GM21526 (cell line): ENCODE measurements around the gene ATP8A2.
"Not testable (repeated sequence)": the region's sequence is repeated elsewhere in the genome, so short reads cannot be mapped to it uniquely, and the experiment has no call there.

Source experiments
- ATAC-seq: cut with Tn5 transposase; IDR thresholded peaks from one replicate; pipeline ENCODE4 v1.9.1; 2021; ENCODE audit warnings: moderate library complexity; ENCODE audit not compliant: unreplicated experiment, low FRiP score

Gene ATP8A2

GRCh38 chr13:25371875-25372283 lies at the start of gene ATP8A2:
Gene ATP8A2 (plus strand): TSS chr13:25371974. CDS start chr13:25372213, 239 bp downstream.
- no peak for ATAC-seq

GRCh38 chr13:25324100-25324499 lies 47.7 kb upstream of the ATP8A2 start:
- no peak for ATAC-seq

DNA sequence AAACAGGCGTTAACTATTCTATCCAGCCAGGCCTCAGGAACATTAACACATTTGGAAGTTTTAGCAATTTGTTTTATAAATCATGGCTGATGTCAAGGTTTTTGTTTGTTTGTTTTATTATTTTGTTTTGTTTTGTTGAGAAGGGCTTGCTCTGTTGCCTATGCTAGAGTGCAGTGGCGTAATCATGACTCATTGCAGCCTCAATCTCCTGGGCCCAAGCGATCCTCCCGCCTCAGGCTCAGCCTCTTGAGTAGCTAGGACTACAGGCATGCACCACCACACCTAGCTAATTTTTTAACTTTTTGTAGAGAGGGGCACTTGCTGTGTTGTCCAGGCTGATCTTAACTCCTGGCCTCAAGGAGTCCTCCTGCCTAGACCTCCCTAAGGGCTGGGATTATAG lies 42.1 kb upstream of the ATP8A2 start:
- no peak for ATAC-seq

DNA sequence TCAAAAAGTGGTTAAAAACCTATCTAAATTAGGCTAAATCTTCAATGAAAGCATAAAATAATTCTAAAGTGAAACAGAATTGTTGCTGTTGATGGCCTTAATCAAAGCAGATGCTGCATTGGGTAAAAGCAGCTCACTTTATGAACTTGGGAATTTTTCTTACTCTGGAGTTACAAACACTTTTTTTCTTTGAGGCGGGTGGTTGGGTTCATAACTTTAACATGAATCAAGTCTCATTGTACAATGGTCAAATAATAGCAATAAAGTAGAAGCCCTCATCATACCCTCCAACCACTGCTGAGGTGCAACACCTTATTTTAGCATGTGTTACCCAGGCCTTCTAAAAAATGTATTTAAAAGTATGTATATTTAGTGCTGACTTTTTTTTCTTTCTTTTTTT lies 41.2 kb upstream of the ATP8A2 start:
- ATAC-seq: no peak

DNA sequence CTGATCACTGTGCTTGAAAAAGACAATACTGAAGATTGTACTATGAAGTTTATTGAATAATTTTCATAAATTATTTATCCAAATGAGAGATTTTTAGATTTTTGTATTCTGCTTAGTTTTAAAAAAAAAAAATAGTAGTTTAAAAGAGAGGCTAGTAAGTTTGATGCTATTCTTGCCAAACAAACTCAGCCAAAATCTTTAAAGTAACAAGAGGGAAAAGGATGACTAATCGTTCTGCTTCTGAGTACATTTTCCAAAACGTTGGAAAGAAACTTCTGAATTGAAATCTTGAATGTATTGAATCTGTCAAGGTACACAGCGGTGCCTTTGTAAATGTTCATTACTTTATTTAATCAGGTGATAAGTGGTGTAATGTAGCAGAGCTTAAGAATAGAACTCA lies 35.9 kb upstream of the ATP8A2 start:
- ATAC-seq: no peak

DNA sequence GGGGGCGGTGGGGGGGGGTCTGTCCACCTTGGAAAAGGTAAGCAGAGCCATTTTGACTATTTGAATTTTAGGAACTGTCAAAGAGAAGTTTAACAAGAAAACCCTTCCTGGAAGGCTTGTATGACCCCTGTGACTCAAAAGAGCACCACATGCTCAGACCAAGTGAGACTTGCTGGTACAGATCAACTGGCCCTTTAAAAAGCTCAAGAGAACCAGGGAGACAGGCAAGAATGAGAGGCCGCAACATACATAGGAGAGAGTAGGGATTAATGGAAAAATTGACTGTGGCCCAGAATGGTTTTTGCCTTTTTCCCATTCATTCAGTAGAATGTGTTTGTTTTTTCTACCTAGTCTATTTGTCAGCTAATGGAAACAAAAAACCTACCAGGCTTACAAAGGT lies 26.2 kb upstream of the ATP8A2 start:
- ATAC-seq: no peak

DNA sequence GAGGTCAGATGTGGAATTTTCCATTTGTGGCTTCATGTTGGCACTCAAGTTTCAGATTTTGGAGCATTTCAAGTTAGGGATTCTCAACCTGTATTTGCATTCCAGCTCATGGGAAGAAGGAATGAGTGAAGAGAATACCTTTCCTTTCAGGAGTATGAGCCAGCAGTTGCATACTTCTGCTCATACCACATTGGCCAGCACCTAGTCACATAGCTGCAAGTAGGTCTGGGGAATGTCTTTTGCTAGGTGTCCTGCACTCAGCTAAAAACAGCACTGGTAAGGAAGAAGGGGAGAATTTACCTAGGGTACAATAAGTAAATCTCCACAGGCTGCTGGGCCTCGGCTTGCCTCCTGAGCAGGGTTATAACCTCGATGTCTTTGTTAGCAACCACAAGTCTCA lies 24.6 kb upstream of the ATP8A2 start:
- ATAC-seq: no peak

- ATAC-seq: no peak
Observed at GRCh38 chr13:25351404-25351803, 20.4 kb upstream of the ATP8A2 start.

GRCh38 chr13:25352230-25352629 lies 19.5 kb upstream of the ATP8A2 start:
- ATAC-seq: no peak

- ATAC-seq: no peak
Observed at GRCh38 chr13:25352806-25353205, 19.0 kb upstream of the ATP8A2 start.

- ATAC-seq: no peak
Observed at GRCh38 chr13:25353344-25353743, 18.4 kb upstream of the ATP8A2 start.

- ATAC-seq: no peak
Observed at GRCh38 chr13:25354377-25354776, 17.4 kb upstream of the ATP8A2 start.

DNA sequence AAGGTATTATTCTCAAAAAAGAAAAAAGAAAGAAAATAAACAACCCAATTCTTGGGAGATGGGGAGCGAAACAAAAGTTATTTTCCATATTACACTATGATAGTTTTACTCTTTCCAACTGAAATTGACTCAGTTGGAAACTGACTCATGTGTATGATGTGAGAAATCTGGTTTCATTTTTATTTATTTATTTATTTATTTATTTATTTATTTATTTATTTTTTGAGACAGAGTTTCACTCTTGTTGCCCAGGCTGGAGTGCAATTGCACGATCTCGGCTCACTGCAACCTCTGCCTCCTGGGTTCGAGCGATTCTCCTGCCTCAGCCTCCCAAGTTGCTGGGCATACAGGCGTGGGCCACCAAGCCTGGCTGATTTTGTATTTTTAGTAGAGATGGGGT lies 11.3 kb upstream of the ATP8A2 start:
- not testable (repeated sequence) for ATAC-seq

DNA sequence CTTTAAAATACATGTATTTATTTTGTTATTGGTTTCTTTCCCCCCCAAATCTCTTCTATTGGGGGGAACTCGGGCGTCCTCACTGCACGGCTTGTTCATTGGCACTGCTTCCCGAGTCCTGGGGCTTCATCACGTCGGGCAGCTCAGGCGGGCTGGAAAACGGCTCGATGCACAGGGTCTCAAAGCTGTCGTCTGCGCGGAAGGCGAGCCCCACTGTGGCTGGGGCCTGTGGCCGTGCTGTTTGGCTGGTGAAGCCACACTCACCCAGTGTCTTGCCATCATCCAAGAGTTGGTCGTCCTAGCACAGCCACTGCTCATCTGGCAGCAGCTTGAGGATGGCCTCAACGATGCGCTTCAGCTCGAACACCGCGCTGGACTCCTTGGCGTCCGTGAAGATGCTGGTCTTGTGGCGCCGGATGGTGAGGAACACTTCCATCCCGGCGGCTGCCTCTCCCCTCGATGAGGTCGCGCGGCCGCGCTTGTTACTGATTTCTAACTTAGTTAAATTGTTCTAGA lies 6.0 kb upstream of the ATP8A2 start:
- ATAC-seq: no peak

- ATAC-seq: no peak
Observed at GRCh38 chr13:25371158-25371874, 458 bp upstream of the ATP8A2 start.

- ATAC-seq: no peak
Observed at GRCh38 chr13:25372284-25373081, 709 bp downstream of the ATP8A2 start.

- ATAC-seq: no peak
Observed at GRCh38 chr13:25375727-25376358, 4.1 kb downstream of the ATP8A2 start.

DNA sequence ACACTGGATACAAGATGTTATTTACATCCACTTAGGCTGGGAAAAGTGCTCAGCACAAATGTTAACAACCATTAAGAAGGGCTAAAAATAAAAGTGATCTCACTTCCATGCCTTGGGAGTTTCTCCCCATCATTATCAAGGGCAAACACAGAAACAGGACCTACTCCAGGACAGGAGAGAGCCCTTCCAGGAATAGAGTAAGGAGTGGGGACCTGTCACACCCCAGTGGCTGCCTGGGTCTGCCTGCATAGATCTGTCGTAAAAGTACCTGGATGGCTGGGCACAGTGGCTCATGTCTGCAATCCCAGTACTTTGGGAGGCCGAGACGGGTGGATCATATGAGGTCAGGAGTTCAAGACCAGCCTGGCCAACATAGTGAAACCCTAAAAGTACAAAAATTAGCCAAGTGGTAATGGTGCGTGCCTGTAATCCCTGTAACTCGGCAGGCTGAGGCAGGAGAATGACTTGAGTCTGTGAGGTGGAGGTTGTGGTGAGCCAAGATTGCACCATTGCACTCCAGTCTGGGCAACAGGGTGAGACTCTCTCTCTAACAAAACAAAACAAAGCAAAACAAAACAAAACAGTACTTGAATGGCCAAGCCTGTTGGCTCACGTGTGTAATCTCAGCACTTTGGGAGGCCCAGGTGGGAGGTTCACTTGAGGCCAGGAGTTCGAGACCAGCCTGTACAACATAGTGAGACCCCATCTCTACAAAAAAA lies 5.6 kb downstream of the ATP8A2 start:
- no peak for ATAC-seq

DNA sequence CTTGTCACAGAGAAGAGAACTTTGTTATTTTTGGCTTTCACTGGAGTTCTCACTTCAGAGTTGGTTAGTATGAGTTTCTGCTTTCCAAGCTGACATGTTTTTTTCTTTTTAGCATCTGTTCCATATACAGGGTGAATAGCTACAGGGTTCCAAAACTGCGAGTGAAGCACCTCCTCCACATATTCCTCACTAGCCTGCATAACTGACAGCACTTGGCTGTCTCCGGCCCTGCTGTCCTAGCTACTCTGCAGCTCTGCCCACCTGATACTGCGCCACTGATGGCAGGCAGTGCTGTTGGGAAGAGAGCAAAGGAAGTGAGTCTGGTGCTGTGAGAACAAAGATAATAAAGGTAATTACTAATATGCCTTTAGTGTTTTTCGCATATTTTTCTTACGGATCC lies 6.8 kb downstream of the ATP8A2 start:
- no peak for ATAC-seq

- ATAC-seq: no peak
Observed at GRCh38 chr13:25379011-25379410, 7.2 kb downstream of the ATP8A2 start.

- no peak for ATAC-seq
Observed at GRCh38 chr13:25380082-25380481, 8.3 kb downstream of the ATP8A2 start.
